Osteoblast (primary cell): Measurements from ENCODE around the gene PTPRN2. TPM values are rescaled to one million over a fixed set of nuclear protein-coding genes. Genes with fewer than 3 reads are reported as not detected.

Experiments used
- DNase-seq: peaks from one replicate; pipeline ENCODE4 v3.0.0; 2011; ENCODE audit warnings: low spot score, mixed read lengths; ENCODE audit not compliant: insufficient read length; ENCODE audit errors: missing footprints
- H2AFZ ChIP-seq: 2 replicates; pipeline ENCODE4 v1.6.0; 2011; ENCODE audit warnings: mild to moderate bottlenecking, low read length
- H3K27ac ChIP-seq: 2 replicates; pipeline ENCODE4 v1.5.1; 2011; ENCODE audit warnings: mild to moderate bottlenecking, low read depth, low read length, moderate library complexity
- H3K27me3 ChIP-seq: 2 replicates; pipeline ENCODE4 v1.6.0; 2012; ENCODE audit warnings: mild to moderate bottlenecking, control low read depth, inconsistent platforms, low read length, moderate library complexity; ENCODE audit not compliant: insufficient read depth
- H3K36me3 ChIP-seq: 2 replicates; pipeline ENCODE4 v1.5.1; 2011; ENCODE audit warnings: mild to moderate bottlenecking, low read length, control low read depth, moderate library complexity; ENCODE audit not compliant: insufficient read depth
- H3K4me1 ChIP-seq: 2 replicates; pipeline ENCODE4 v1.5.1; 2011; ENCODE audit warnings: mild to moderate bottlenecking, low read length, control low read depth, moderate library complexity; ENCODE audit not compliant: insufficient read depth
- H3K4me2 ChIP-seq: 2 replicates; pipeline ENCODE4 v1.6.0; 2011; ENCODE audit warnings: mild to moderate bottlenecking, low read length; ENCODE audit not compliant: insufficient read depth
- H3K4me3 ChIP-seq: fragments of 200-600 bp; sonication (generic); 3 replicates; pipeline ENCODE4 v1.5.1; 2012; ENCODE audit warnings: mild to moderate bottlenecking, low read length, inconsistent platforms; ENCODE audit not compliant: insufficient read depth
- H3K79me2 ChIP-seq: 2 replicates; pipeline ENCODE4 v1.6.0; 2012; ENCODE audit warnings: mild to moderate bottlenecking, low read length, control low read depth, inconsistent platforms; ENCODE audit not compliant: insufficient read depth
- H3K9me3 ChIP-seq: 2 replicates; pipeline ENCODE4 v1.5.1; 2011; ENCODE audit warnings: low read depth, low read length, control low read depth
- H4K20me1 ChIP-seq: 2 replicates; pipeline ENCODE4 v1.6.0; 2012; ENCODE audit warnings: mild to moderate bottlenecking, low read length, control low read depth; ENCODE audit not compliant: insufficient read depth
- total RNA-seq: library from RNA; depleted of rRNA; stranded (reverse); fragments of >200 nt; gene quantifications from 2 replicates; pipeline ENCODE4 v1.2.3, GENCODE V29; 2012
- TF ChIP-seq, protein P1 (sequence below): IDR thresholded peaks from 2 replicates; pipeline ENCODE4 v1.5.1; 2011; ENCODE audit warnings: mild to moderate bottlenecking, low read depth, low read length, moderate library complexity; ENCODE audit errors: extremely low read depth

Gene PTPRN2
- total RNA-seq, 1 donor, result 0.36 TPM

DNA sequence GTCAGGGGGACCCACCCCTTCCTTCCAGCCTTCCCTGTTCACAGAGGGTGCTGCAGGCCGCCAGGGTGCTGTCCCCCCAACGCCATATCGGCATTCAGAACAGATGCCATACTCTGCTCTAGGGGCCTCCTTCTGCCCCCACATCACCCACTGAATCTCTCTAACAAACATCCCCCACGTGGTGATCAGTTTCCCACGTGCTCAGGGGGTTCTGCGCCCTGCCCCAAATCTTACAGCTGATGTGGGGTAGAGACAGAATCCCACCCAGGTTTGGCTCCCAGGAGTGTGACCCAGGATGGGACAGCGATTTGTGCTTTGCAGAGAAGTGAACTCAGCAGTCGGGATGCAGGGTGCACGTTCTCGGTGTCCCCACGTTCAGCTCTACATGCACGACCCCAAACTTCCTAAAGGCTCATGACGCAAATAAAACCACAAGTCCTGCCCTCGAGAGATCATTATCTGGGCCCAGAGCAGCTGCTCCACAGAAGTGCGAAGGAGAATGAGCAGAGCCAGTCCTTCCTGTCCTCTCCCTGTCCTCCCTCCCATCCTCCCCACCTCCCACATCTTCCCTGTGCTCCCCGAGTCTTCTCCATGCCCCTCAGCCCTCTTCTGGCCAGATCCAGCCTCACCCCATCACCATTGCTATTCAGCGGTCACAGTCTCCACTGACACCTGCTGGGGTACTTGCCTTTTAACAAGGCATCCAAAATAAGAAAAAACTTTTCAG is 827.5 kb downstream of the PTPRN2 start:
- H3K9me3 ChIP-seq, result no peaks in the 10 kb centered on the region
- DNase-seq, result peak; percentile 55
- H3K79me2 ChIP-seq, result no peaks in the 10 kb centered on the region
- no peak overlapping the region for H2AFZ ChIP-seq
- H3K4me1 ChIP-seq, result no peaks in the 10 kb centered on the region
- H3K4me3 ChIP-seq, result no peak overlapping the region
- H3K27me3 ChIP-seq, result no peaks in the 10 kb centered on the region
- H3K4me2 ChIP-seq, result no peak overlapping the region
- no peaks in the 10 kb centered on the region for H3K36me3 ChIP-seq
- TF ChIP-seq, protein P1, sequence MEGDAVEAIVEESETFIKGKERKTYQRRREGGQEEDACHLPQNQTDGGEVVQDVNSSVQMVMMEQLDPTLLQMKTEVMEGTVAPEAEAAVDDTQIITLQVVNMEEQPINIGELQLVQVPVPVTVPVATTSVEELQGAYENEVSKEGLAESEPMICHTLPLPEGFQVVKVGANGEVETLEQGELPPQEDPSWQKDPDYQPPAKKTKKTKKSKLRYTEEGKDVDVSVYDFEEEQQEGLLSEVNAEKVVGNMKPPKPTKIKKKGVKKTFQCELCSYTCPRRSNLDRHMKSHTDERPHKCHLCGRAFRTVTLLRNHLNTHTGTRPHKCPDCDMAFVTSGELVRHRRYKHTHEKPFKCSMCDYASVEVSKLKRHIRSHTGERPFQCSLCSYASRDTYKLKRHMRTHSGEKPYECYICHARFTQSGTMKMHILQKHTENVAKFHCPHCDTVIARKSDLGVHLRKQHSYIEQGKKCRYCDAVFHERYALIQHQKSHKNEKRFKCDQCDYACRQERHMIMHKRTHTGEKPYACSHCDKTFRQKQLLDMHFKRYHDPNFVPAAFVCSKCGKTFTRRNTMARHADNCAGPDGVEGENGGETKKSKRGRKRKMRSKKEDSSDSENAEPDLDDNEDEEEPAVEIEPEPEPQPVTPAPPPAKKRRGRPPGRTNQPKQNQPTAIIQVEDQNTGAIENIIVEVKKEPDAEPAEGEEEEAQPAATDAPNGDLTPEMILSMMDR, result no peak
- H3K27ac ChIP-seq, result no peak overlapping the region
- H4K20me1 ChIP-seq, result no peaks in the 10 kb centered on the region

DNA sequence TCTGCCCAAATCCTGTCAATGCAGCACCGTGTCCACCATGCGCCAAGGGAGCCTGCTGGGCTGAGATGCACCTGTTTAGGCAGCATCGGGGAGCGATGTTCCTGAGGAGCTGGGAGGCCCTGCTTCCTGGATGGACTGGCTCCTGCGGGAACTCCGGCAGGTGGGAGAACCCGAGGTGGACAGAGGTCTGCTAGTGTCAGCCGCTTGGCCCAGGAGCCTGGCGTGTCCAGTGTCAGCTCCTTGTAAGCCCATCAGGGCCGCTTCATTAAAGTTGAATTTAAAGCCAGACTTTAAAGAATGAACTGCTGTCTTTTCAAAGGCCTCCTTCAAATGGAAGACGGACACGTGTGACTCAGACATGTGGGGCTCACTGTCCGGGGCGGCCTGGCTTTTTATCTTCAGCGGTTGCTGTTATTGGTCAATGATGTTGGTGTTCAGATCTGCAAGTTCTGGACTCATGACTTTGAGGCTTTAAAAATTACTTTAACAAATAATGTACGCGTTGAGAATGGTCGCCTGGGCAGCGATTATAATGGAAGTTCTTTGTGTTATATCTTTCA is 828.3 kb downstream of the PTPRN2 start:
- H2AFZ ChIP-seq, result no peak overlapping the region
- no peaks in the 10 kb centered on the region for H3K36me3 ChIP-seq
- peak; percentile 52 for DNase-seq
- H3K4me3 ChIP-seq, result no peak overlapping the region
- no peaks in the 10 kb centered on the region for H3K4me1 ChIP-seq
- H3K9me3 ChIP-seq, result no peaks in the 10 kb centered on the region
- no peaks in the 10 kb centered on the region for H3K27me3 ChIP-seq
- no peak overlapping the region for H3K27ac ChIP-seq
- H3K79me2 ChIP-seq, result no peaks in the 10 kb centered on the region
- no peaks in the 10 kb centered on the region for H4K20me1 ChIP-seq
- TF ChIP-seq, protein P1, result no peak
- H3K4me2 ChIP-seq, result no peak overlapping the region

DNA sequence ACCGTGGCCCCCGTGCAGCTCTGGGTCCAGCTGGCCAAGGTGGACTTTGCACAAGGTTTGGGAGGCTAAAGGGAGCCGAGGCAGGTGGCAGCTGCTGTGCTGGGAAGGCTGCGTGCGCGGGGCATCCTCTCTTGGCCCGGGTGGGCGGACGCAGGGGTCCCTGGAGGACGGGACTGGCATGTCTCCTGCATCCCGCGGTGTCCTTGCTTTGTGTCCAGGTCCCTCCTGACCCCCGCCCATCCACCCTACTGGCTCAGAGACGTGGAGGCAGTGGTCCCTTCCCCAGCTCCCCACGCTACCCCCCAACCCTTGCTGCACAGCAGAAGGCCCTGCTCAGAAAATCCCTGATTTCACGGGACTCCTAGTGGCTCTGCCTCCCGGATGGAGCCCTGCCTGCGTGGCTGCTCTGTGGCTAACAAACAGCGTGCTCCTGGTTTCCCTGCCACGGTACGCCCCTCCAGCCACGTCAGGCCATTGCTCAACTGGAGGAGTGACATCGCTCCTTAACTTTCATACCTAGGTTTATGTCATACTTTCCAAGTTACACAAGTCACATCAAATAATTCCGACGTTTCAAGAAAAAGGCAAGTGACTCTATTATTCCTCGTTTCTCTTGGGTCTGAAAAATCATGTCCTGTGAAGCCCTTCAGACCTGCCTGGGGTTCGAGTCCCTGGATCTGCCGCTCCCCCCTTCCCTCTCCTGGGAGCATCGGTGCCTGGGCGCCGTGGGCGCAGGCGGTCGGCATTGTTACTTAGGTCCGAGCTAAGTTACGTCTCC is 829.0 kb downstream of the PTPRN2 start:
- Histone ChIP-seq H3K36me3 (no peaks in the 10 kb centered on the region), H3K27ac (no peak overlapping the region), H3K4me1 (no peaks in the 10 kb centered on the region), H3K27me3 (no peaks in the 10 kb centered on the region), H3K4me2 (no peak overlapping the region), H2AFZ (no peak overlapping the region), H3K9me3 (no peaks in the 10 kb centered on the region), H3K79me2 (no peaks in the 10 kb centered on the region), H4K20me1 (no peaks in the 10 kb centered on the region), H3K4me3 (no peak overlapping the region)
- DNase-seq, result peak; percentile 64
- TF ChIP-seq, protein P1, result no peak
